Measurements from ENCODE around the gene POLDIP2.
A peak's percentile ranks its signal among the peaks of the same experiment; 100 is the strongest.

POLDIP2 gene

DNA sequence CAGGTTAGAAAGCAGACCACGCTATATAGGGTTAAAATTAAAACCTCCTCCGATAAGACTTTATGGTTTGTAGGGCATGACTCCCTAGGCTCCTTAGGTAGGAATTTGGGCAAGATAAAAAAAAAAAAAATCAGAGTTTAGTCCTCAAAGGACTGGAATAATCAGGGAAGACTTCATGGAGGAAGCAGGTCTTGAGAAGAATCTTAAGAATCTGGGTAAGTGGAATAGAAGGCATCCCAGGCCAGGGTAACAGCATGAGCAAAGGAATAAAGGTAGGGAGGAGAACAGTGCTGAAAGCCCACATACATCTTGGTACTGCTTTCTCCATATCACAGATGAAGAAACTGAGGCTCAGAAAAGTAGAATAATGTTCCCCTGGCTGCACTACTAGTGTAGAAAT, 33.2 kb upstream of the POLDIP2 start:
- no peak for DNase-seq (ENCODE audit: low read depth in 2 of 2)

DNA sequence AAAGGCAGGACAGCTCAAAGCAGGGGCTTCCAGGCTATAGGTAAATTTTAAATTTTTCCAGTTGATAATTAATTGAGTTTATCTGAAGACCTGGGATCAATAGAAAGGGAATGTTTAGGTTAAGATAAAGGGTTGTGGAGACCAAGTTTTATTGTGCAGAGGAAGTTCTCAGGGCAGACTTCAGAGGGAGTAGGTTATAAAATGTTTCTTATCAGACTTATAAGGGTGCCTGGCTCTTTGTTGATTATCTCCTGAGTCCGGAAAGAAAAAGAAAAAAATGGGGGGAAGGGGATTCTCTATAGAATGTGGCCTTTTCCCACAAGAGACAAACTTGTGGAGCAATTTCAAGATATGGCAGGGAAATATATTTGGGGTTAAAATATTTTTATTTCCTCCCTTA, 32.8 kb upstream of the POLDIP2 start:
- DNase-seq (ENCODE audit: low read depth in 2 of 2): no peak

DNA sequence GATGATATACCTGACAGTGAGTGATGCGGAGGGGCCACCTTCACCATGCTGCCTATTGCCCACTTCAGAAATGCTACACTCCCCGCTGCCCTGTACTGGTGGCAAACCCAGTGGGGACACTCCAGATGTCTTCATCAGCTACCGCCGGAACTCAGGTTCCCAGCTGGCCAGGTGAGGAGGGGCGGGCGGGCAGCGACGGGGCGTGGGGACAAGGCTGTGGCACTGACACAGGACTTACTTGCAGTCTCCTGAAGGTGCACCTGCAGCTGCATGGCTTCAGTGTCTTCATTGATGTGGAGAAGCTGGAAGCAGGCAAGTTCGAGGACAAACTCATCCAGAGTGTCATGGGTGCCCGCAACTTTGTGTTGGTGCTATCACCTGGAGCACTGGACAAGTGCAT, 30.8 kb upstream of the POLDIP2 start:
- DNase-seq (ENCODE audit: low read depth in 2 of 2): no peak

DNA sequence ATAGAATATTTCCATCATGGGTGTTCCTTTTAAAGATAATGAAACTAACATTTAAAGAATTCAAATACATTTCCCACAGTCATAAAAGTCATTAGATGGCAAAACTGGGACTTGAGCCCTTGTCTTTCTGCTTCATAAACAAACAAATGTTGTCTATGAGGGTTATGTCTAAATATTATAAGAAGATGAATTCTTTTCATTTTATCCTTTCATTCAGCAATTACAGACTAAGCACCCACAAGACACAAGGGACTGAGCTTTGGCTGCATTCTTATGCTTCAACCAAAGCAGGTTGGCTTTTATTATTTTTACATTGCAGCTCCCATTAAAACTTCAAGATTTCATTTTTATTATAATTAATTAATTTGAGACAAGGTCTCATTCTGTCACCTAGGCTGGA, 29.1 kb upstream of the POLDIP2 start:
- DNase-seq (ENCODE audit: low read depth in 2 of 2): no peak

DNA sequence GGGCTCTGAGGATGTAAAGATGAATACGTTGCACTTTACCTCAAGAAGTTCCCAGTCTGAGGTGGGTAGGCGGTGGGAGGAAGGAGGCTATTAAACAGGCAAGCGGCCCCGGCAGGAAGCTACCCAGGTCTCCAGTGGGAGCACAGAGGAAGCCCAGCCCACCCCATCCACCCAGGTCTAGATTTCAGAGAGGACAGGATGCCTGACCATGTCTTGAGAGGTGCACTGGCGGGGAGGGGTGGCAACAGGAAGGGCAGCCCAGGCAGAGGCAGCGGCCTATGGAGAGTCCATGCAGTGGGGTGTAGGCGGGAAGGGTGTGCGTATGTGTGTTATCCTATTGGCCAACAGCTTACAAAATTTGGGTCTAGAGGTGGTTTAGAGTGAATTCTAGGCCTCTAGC, 28.1 kb upstream of the POLDIP2 start:
- no peak for DNase-seq (ENCODE audit: low read depth in 2 of 2)

DNA sequence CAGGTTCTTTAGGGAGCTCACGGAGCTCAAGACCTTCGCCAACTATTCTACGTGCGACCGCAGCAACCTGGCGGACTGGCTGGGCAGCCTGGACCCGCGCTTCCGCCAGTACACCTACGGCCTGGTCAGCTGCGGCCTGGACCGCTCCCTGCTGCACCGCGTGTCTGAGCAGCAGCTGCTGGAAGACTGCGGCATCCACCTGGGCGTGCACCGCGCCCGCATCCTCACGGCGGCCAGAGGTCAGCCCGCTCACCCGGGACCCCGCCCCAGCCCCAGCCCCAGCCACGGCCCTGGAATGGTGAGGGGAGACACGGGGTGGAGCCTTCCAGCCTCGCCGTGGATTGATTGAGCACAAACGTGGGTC, 27.7 kb upstream of the POLDIP2 start:
- no peak for DNase-seq (ENCODE audit: low read depth in 2 of 2)

- DNase-seq (ENCODE audit: low read depth in 2 of 2): peak; percentile 48 to 58
These were observed 27.1 kb upstream of the POLDIP2 start for GRCh38 chr17:28384281-28385036.

DNA sequence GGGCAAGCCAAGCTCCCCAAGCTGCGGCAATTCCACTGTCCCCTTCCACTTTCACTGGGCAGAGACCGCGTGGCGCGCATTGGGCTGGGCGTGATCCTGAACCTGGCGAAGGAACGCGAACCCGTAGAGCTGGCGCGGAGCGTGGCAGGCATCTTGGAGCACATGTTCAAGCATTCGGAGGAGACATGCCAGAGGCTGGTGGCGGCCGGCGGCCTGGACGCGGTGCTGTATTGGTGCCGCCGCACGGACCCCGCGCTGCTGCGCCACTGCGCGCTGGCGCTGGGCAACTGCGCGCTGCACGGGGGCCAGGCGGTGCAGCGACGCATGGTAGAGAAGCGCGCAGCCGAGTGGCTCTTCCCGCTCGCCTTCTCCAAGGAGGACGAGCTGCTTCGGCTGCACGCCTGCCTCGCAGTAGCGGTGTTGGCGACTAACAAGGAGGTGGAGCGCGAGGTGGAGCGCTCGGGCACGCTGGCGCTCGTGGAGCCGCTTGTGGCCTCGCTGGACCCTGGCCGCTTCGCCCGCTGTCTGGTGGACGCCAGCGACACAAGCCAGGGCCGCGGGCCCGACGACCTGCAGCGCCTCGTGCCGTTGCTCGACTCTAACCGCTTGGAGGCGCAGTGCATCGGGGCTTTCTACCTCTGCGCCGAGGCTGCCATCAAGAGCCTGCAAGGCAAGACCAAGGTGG, 24.0 kb upstream of the POLDIP2 start:
- no peak for DNase-seq (ENCODE audit: low read depth in 2 of 2)

DNA sequence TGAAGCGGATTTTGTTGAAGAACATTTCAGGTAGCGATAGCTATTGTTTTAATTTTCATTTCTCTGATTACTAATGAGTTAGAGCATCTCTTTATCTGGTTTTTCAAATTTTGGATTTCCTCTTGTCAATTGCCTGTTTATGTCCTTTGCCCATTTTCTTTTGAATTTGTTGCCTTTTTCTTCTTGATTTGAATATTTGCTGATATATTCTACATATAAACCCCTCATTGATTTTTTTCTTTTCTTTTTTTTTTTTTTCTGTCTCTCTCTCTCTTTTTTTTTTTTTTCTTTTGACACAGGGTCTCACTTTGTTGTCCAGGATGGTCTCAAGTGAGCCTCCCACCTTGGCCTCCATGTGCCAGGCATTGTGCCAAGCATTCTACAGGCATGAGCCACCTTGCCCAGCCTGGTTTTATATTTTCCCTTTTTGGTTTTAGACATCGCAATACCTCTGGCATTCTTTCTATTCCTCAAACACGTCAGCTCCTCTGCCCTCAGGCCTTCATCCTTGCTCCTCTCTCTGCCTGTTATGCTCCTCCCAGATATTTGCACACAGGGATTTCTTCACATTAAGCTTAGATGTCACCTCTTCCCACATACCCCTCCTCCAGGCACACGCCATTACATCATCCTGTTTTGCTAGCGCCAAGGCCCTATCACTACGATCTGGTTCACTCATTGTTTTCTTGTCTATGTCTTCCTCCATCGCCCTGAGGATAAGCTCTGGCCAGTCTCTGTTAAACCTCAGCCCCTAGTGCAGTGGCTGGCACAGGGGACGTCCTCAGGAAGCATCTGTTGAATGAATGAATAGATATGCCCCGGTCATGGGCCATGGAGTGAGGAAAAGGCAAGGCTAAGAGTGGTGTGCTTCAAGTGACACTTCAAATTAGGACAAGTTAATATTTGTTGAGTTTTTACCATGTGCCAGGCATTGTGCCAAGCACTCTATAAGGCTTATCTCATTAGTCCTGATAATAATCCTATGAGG, 22.8 kb upstream of the POLDIP2 start:
- DNase-seq (ENCODE audit: low read depth in 2 of 2): no peak

GRCh38 chr17:28372945-28373274, 15.6 kb upstream of the POLDIP2 start:
- no peak for DNase-seq (ENCODE audit: low read depth in 2 of 2)

GRCh38 chr17:28372203-28372944, 15.0 kb upstream of the POLDIP2 start:
- DNase-seq (ENCODE audit: low read depth in 2 of 2): no peak

- DNase-seq (ENCODE audit: low read depth in 2 of 2): peak; percentile 84 to 88
These were observed 14.2 kb upstream of the POLDIP2 start, which contains the start of gene SARM1 for GRCh38 chr17:28371245-28372202. TSS of gene SARM1 (plus strand) at chr17:28371694. CDS start at chr17:28372033, 339 bp downstream.

DNA sequence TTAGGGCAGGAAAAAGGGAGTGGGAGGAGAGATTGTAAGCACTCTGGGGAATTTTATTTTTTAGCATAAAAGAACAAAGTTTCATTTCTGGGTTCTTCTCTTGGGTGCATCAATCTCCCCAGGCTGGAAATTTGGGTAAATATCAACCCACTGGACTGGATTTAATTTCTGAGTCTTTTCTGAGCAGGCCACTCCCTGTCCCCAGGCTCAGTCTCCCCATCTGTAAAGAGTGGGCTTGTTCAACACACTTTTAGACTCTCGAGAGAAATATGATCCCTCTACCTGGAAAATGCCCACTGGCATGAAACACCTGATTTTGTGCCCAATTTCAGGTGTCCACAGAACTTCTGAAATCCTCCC, 13.4 kb upstream of the POLDIP2 start:
- DNase-seq (ENCODE audit: low read depth in 2 of 2): no peak

- DNase-seq (ENCODE audit: low read depth in 2 of 2): no peak
These were observed 12.9 kb upstream of the POLDIP2 start, which contains the start of gene VTN for GRCh38 chr17:28370035-28370743. TSS of gene VTN (minus strand) at chr17:28370307. CDS start at chr17:28370203, 104 bp downstream.

GRCh38 chr17:28369684-28370034, 12.3 kb upstream of the POLDIP2 start:
- no peak for DNase-seq (ENCODE audit: low read depth in 2 of 2)

DNA sequence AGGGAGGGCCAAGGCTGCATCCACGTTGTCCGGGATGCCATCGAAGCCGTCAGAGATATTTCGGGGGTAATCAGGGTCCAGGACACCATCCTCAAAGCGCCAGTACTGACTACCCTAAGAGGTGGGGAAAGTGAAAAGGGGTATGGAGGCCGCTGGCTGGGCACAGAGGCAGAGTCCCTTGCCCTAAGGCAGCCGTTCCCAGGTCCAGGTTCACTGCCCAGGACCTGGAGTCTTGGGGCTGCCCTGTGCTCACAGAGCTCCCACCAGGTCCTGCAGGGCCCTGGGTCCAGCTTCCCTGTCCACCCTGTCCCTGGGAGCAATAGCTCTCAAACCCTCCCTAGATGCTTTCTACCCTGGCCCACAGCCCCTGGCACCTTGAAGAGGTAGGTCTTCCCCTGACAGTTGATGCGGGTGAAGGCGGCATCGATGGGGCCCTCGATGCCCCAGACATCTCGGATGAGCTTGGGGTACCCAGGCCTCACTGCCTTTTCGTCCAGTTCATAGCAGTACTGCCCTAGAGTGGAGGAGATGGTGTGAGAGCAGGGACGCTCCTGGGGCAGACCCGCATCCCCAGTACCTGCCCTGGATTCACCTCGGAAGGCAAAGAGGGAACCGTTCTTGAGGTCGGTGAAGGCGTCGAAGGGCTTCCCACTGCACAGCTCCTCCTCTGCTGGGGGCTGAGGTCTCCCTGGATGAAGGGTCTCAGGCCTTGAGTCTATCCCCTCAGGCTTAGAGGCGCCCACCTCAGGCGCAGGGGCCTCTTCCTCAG, 11.8 kb upstream of the POLDIP2 start:
- DNase-seq (ENCODE audit: low read depth in 2 of 2): no peak

GRCh38 chr17:28368306-28368831, 11.0 kb upstream of the POLDIP2 start:
- DNase-seq (ENCODE audit: low read depth in 2 of 2): no peak

- DNase-seq (ENCODE audit: low read depth in 2 of 2): no peak
These were observed 10.4 kb upstream of the POLDIP2 start for GRCh38 chr17:28367641-28368305.

Data from stimulated activated CD8-positive, alpha-beta memory T cell treated with anti-CD3 and anti-CD28 coated beads, Interleukin-15, amount 100 ng/mL, for 48 hours (primary cell).